ENCODE measurements around the gene LYZL1. TPM values are rescaled to one million over a fixed set of nuclear protein-coding genes. Genes with fewer than 3 reads are reported as not detected.
"Not testable (repeated sequence)": the region's sequence is repeated elsewhere in the genome, so short reads cannot be mapped to it uniquely, and the experiment has no call there.

Gene LYZL1
- total RNA-seq, 2 experiments from 2014 or later, result not detected

DNA sequence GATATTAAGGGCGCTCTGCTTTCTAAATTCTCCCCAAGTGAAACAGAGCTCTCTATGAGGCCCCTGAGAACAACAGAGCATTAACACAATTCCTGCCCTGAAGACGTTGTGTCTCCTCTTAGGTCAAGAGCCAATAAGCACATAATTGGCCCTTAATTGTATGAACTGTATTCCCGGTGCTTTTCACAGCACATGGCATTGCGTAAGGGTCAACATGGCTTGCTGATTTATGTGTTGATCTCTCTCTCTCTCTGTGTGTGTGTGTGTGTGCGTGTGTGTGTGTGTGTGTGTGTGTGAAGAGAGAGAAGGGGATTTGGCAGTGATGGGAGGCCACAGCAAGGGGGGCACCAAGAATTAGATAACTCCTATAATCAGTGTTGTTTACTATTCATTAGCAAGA lies 40.5 kb downstream of the LYZL1 start:
- Mint-ChIP-seq H3K9me3 (no peaks in the 10 kb centered on the region), H3K4me1 (ENCODE audit: low read depth) (no peaks in the 10 kb centered on the region), H3K27me3 (peaks cover 30% of the 10 kb centered on the region), H3K4me3 (no peak overlapping the region), H3K27ac (no peak overlapping the region), H3K36me3 (ENCODE audit: low read depth) (no peaks in the 10 kb centered on the region)
- H3K4me3 ChIP-seq (ENCODE audit: low read length), result no peak overlapping the region
- intact Hi-C loops (cut with DNase I, micrococcal nuclease), result no loop called here
- ChIA-PET CTCF (no interaction called here), POLR2A (no interaction called here)
- TF ChIP-seq, protein P1, sequence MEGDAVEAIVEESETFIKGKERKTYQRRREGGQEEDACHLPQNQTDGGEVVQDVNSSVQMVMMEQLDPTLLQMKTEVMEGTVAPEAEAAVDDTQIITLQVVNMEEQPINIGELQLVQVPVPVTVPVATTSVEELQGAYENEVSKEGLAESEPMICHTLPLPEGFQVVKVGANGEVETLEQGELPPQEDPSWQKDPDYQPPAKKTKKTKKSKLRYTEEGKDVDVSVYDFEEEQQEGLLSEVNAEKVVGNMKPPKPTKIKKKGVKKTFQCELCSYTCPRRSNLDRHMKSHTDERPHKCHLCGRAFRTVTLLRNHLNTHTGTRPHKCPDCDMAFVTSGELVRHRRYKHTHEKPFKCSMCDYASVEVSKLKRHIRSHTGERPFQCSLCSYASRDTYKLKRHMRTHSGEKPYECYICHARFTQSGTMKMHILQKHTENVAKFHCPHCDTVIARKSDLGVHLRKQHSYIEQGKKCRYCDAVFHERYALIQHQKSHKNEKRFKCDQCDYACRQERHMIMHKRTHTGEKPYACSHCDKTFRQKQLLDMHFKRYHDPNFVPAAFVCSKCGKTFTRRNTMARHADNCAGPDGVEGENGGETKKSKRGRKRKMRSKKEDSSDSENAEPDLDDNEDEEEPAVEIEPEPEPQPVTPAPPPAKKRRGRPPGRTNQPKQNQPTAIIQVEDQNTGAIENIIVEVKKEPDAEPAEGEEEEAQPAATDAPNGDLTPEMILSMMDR (IDR thresholded peaks at IDR 0.05), result no peak
- peaks cover 4 to 6% of the 10 kb centered on the region in 2 experiments for H3K27me3 ChIP-seq (ENCODE audit: control insufficient read depth in 1 of 2, insufficient read depth in 2 of 2, low read length in 2 of 2)
- H3K27ac ChIP-seq (ENCODE audit: low read depth in 1 of 2, low read length in 2 of 2), result no peak overlapping the region
- H3K36me3 ChIP-seq (ENCODE audit: insufficient read depth, low read length), result no peaks in the 10 kb centered on the region
- DNase-seq (no peak), ATAC-seq (ENCODE audit: poor library complexity) (no peak)
- H3K9me3 ChIP-seq (ENCODE audit: control insufficient read depth in 1 of 2, insufficient read depth in 1 of 2, low read length in 2 of 2), result no peaks in the 10 kb centered on the region
- no peaks in the 10 kb centered on the region for H3K4me1 ChIP-seq (ENCODE audit: insufficient read depth, low read length)

DNA sequence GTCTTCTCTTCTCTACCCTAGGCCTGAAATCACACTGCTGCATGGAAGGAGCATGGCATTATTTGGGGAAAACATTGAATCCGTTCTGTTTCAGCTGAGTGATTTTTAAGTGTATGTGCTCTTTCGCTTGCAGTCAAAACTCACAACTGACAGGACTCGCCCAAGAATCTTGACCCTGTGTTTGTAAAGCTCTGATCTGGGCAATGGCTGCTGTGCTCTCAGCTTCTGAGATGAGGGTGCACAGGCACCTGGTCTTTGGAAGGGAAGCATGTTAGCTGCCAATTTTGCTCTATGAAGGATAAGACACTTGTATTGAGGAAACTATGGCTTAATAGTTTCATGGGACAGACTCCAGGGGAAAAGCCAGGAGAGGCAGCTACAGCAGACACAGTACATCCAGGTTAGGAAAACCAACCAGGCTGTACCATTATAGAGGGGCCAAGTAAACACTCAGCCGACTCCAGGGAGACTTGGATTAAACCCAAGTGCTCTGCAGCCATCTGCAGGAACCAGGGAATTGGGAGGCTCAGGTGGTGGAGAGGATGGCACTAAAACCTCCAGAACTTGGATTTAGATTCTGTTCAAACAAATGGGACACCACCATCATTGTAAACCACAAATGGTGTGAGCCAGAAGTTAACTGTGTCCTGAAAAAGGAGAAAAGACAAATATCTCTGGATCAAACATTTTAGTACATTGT lies 43.3 kb downstream of the LYZL1 start:
- Mint-ChIP-seq H3K4me3 (no peak overlapping the region), H3K27ac (no peak overlapping the region), H3K27me3 (peaks cover 27% of the 10 kb centered on the region), H3K9me3 (peaks cover 2% of the 10 kb centered on the region), H3K4me1 (ENCODE audit: low read depth) (no peaks in the 10 kb centered on the region), H3K36me3 (ENCODE audit: low read depth) (no peaks in the 10 kb centered on the region)
- intact Hi-C loops (cut with DNase I, micrococcal nuclease), result no loop called here
- no peak overlapping the region for H3K27ac ChIP-seq (ENCODE audit: low read depth in 1 of 2, low read length in 2 of 2)
- peaks cover 4 to 6% of the 10 kb centered on the region in 2 experiments for H3K27me3 ChIP-seq (ENCODE audit: control insufficient read depth in 1 of 2, insufficient read depth in 2 of 2, low read length in 2 of 2)
- no peaks in the 10 kb centered on the region for H3K4me1 ChIP-seq (ENCODE audit: insufficient read depth, low read length)
- TF ChIP-seq, protein P1 (IDR thresholded peaks at IDR 0.05), result no peak
- CTCF ChIA-PET, result no interaction called here
- H3K4me3 ChIP-seq (ENCODE audit: low read length), result no peak overlapping the region
- no peaks in the 10 kb centered on the region for H3K36me3 ChIP-seq (ENCODE audit: insufficient read depth, low read length)
- peaks cover 0 to 6% of the 10 kb centered on the region in 2 experiments for H3K9me3 ChIP-seq (ENCODE audit: control insufficient read depth in 1 of 2, insufficient read depth in 1 of 2, low read length in 2 of 2)
- ATAC-seq (ENCODE audit: poor library complexity) (no peak), DNase-seq (no peak)
- POLR2A ChIA-PET, result no interaction called here

DNA sequence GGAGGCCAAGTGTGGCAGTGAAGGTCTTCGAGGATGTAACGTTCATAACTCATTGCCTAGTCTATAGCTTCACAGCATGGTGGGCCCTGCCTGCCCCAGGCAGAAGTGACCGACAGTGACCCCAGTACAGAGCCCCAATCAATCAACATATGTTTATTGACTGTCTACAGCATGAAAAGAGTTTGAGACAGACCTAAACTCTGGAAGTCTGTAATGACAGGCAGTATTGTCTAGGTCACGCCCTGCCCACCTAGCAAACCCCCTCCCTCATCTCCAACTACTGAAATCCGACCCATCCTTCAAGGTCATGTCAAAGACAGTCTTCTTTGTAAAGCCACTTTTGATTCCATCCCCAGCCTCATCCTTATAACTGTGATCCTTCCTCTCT lies 43.9 kb downstream of the LYZL1 start:
- H3K36me3 ChIP-seq (ENCODE audit: insufficient read depth, low read length), result no peaks in the 10 kb centered on the region
- Mint-ChIP-seq H3K27ac (no peak overlapping the region), H3K27me3 (peaks cover 27% of the 10 kb centered on the region), H3K9me3 (peaks cover 2% of the 10 kb centered on the region), H3K4me3 (no peak overlapping the region), H3K4me1 (ENCODE audit: low read depth) (no peaks in the 10 kb centered on the region), H3K36me3 (ENCODE audit: low read depth) (no peaks in the 10 kb centered on the region)
- no peak for DNase-seq
- TF ChIP-seq, protein P1 (IDR thresholded peaks at IDR 0.05), result no peak
- H3K9me3 ChIP-seq (ENCODE audit: control insufficient read depth in 1 of 2, insufficient read depth in 1 of 2, low read length in 2 of 2), result peaks cover 0 to 6% of the 10 kb centered on the region in 2 experiments
- no peaks in the 10 kb centered on the region for H3K4me1 ChIP-seq (ENCODE audit: insufficient read depth, low read length)
- H3K27ac ChIP-seq (ENCODE audit: low read depth in 1 of 2, low read length in 2 of 2), result no peak overlapping the region
- CTCF ChIA-PET, result no interaction called here
- peaks cover 4 to 6% of the 10 kb centered on the region in 2 experiments for H3K27me3 ChIP-seq (ENCODE audit: control insufficient read depth in 1 of 2, insufficient read depth in 2 of 2, low read length in 2 of 2)
- no peak for ATAC-seq (ENCODE audit: poor library complexity)
- POLR2A ChIA-PET, result no interaction called here
- no peak overlapping the region for H3K4me3 ChIP-seq (ENCODE audit: low read length)
- intact Hi-C loops (cut with DNase I, micrococcal nuclease), result no loop called here

DNA sequence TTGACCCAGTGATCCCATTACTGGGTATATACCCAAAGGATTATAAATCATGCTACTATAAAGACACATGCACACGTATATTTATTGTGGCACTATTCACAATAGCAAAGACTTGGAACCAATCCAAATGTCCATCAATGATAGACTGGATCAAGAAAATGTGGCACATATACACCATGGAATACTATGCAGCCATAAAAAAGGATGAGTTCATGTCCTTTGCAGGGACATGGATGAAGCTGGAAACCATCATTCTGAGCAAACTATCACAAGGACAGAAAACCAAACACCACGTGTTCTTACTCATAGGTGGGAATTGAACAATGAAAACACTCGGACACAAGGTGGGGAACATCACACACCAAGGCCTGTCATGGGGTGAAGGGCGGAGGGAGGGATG lies 48.7 kb downstream of the LYZL1 start:
- H3K4me1 Mint-ChIP-seq (ENCODE audit: low read depth); H3K4me3 ChIP-seq (ENCODE audit: low read length); H3K27me3 ChIP-seq (ENCODE audit: control insufficient read depth in 1 of 2, insufficient read depth in 2 of 2, low read length in 2 of 2); CTCF ChIA-PET; intact Hi-C loops (cut with DNase I, micrococcal nuclease); POLR2A ChIA-PET; H3K4me3 Mint-ChIP-seq; DNase-seq; ATAC-seq (ENCODE audit: poor library complexity); H3K9me3 ChIP-seq (ENCODE audit: control insufficient read depth in 1 of 2, insufficient read depth in 1 of 2, low read length in 2 of 2); H3K4me1 ChIP-seq (ENCODE audit: insufficient read depth, low read length); H3K9me3 Mint-ChIP-seq; H3K27ac ChIP-seq (ENCODE audit: low read depth in 1 of 2, low read length in 2 of 2); H3K36me3 ChIP-seq (ENCODE audit: insufficient read depth, low read length); H3K27ac Mint-ChIP-seq; H3K36me3 Mint-ChIP-seq (ENCODE audit: low read depth): not testable (repeated sequence)
- peaks cover 16% of the 10 kb centered on the region for H3K27me3 Mint-ChIP-seq

Data from CD4-positive, alpha-beta T cell (primary cell).